UCSD-AML1 (cell line): ENCODE data around the gene CYB5D1.
"Not testable (repeated sequence)": the region's sequence is repeated elsewhere in the genome, so short reads cannot be mapped to it uniquely, and the experiment has no call there.

Experiments
- DNase-seq: peaks from one replicate; lab custom pipeline; 2025; ENCODE audit not compliant: unreplicated experiment; lab: John Stamatoyannopoulos, UW

The CYB5D1 gene, protein sequence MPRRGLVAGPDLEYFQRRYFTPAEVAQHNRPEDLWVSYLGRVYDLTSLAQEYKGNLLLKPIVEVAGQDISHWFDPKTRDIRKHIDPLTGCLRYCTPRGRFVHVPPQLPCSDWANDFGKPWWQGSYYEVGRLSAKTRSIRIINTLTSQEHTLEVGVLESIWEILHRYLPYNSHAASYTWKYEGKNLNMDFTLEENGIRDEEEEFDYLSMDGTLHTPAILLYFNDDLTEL

DNA sequence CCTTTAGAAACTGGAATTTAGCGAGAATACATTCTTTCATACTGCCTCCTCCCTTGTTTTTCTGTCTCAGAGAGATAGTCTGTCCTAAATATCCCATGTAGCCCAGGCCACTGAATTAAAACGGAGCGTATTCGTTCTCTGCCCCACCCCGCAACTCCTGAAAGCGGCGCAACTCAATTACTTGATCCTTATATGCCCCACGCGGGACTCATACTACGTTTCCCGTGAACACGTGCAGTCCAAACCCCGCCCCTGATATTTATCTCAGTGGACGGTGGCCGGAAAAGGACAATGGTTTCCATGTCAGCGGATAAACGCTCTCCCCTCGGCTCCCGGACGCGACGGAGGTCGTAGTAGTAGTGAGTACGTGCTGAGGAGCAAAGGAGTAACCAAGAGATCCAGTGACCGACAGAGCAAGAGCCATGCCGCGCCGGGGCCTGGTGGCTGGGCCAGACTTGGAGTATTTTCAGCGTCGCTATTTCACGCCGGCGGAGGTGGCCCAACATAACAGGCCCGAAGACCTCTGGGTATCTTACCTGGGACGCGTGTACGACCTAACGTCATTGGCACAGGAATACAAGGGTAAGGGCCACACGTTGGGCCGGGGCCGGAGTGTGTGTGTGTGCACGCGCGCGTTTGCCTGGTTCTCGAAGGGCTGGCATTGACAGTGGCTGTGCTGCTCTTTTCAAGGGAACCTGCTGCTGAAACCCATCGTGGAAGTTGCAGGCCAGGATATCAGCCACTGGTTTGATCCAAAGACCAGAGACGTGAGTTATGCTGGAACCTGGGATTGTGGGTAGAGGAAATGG lies at the start of gene CYB5D1:
Gene CYB5D1 (plus strand): TSS at position 291 of the 809 bp plus-strand sequence. CDS start 132 bp downstream, at position 423.
- DNase-seq, result peak; percentile 89

DNA sequence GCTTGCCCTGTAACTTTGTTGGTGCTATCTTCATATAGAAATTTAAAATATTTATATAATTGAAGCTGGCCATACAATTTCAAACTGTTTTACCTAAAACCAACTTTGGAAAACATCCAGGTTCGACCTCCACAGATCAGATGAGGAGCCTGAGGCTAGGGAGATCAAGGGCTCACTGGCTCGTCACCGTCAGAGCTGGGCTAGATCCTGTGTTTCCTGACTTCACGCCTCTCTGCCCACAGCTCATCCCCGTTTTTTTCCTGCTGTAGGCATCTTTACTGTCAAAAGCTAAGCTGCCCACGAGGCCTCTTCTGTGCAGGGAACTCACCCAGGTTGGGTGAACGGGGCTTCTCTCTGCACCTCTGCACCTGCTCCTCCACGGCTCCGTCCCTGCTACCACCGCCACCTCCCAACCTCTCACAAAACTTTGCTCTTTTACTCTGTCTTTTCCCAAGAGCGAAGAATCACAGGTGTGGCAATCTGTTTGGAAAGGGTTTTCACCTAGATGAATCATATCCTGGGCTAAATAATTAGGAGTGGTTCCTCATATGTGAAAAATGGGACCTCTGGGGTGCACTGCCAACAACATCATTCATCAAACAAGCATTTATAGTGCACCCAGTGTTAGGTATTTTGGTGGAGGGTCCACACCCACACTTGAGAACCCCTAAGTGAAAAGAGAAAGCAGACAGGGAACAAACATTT lies 48.6 kb upstream of the CYB5D1 start:
- no peak for DNase-seq

GRCh38 chr17:7809791-7810343 lies 47.9 kb upstream of the CYB5D1 start:
- not testable (repeated sequence) for DNase-seq

DNA sequence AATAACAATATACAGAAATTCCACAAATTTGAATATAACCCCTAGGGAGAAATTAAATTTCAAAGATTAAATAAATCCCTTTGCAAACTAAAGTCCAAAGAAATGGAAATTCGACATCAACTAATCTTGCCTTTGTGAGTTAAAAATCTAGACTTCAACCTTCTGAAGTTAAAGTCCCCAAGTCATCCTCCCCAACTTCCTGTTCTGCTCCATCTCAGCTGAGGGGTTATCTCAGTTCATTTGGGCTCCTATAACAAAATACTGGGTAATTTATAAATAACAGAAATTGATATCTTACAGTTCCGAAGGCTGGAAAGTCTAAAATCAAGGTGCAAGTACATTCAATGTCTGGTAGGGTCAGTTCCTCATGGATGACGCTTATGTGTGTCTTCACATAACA lies 46.6 kb upstream of the CYB5D1 start:
- DNase-seq, result no peak

- DNase-seq, result no peak
These were observed 42.8 kb upstream of the CYB5D1 start for GRCh38 chr17:7814969-7815368.

DNA sequence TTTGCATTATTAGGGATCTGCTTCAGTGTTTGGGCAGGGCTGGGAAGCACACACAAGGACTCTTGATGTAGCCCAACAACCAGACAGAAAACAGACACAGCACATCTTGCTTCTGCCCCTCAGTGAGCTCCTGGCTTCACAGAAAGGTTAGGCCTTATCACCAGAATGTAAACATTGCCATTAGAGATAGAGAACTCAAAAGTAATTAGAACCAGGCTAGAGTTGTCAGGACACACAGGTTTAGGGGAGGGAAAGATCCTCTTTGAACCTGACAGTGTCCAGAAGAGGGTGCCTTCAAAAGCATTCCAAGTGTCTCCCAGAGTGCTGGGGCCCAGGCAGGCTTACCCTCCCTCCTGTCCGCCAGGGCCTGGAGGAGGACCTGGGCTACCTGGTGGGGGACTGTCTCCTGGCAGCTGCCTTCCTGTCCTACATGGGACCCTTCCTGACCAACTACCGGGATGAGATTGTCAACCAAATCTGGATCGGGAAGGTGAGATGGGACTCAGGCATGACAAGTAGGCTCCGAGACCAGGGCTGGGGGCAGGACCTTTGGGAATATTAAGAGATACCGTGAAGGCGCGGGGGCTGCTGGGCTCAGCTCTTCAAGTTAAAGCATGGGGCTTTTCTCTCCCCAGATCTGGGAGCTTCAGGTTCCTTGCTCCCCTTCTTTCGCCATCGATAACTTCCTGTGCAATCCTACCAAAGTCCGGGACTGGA lies 40.7 kb upstream of the CYB5D1 start:
- no peak for DNase-seq

DNA sequence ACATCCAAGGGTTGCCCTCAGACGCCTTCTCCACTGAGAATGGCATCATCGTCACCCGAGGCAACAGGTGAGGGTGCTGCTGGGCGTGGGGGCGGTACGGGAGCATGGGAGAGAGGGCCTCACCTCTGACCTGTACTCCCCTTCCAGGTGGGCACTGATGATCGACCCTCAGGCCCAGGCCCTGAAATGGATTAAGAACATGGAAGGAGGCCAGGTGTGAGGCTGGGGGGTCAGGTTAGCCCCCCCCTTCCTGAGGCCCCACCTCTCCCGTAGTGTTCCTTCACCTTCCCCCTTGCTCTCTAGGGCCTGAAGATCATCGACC lies 40.2 kb upstream of the CYB5D1 start:
- DNase-seq, result no peak

DNA sequence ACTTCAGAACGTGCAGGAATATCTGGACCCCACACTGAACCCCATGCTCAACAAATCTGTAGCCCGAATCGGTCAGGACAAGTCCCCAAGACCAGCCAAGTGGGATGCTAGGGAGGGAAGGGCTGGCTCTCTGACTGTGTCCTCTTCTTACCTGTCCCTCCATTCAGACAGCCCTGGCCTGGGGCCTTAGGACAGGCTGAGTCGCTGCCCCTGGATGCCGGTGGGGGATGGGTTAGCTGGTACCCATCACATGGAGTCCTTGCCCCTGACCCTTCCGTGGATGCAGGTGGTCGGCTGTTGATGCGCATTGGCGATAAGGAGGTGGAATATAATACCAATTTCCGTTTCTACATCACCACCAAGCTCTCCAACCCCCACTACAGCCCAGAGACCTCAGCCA lies 39.8 kb upstream of the CYB5D1 start:
- no peak for DNase-seq

DNA sequence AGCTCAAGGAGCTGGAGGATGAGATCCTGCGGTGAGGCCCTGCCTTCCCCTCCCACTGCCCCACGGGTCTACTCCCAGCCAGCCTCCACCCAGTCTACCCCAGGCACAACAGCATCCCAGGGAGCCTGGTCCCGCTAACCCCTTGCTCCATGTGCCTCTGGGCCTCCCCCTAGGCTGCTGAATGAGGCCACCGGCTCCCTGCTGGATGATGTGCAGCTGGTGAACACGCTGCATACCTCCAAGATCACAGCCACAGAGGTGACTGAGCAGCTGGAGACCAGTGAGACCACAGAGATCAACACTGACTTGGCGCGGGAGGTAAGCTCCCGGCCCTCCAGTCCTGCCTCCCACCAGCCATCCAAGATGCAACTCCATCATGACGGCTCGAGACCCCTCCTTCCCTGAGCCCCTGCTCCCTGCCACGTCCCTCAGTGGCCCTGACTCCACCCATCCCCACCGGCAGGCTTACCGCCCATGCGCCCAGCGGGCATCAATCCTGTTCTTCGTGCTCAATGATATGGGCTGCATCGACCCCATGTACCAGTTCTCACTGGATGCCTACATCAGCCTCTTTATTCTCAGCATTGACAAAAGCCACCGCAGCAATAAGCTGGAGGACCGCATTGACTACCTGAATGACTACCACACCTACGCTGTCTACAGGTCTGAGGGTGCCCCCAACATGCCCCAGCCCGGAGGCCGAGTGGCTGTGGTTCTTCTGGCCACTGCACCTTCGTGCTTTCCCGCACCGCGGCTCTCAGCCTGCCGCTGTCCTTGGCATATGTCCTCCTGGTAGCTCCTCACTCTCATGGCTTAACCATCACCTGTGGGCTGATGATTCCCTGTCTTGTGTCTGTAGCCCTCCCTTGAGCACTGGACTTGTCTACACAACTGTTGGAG lies 38.8 kb upstream of the CYB5D1 start:
- no peak for DNase-seq

DNA sequence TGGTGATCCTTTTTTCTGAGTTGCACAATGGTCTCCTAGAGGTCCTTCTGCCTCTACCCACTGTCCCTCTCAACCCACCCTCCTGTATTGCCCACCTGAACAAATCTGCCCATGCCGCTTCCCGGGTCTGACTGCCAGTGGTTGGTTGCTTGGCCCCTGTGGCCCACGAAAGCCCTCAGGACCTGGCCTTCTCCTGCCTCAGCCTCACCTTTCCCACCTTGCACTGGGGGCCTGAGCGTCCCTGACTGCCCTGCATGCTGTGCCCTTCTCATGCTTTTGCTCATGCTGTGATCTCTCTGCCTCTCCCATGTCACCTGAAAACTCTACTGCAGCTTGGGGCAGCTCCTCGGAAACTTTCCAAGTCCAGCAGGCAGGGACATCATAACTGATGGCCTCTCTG lies 37.6 kb upstream of the CYB5D1 start:
- DNase-seq, result no peak

- no peak for DNase-seq
These were observed 35.7 kb upstream of the CYB5D1 start for GRCh38 chr17:7822126-7822525.

GRCh38 chr17:7823581-7824001 lies 34.2 kb upstream of the CYB5D1 start:
- no peak for DNase-seq

DNA sequence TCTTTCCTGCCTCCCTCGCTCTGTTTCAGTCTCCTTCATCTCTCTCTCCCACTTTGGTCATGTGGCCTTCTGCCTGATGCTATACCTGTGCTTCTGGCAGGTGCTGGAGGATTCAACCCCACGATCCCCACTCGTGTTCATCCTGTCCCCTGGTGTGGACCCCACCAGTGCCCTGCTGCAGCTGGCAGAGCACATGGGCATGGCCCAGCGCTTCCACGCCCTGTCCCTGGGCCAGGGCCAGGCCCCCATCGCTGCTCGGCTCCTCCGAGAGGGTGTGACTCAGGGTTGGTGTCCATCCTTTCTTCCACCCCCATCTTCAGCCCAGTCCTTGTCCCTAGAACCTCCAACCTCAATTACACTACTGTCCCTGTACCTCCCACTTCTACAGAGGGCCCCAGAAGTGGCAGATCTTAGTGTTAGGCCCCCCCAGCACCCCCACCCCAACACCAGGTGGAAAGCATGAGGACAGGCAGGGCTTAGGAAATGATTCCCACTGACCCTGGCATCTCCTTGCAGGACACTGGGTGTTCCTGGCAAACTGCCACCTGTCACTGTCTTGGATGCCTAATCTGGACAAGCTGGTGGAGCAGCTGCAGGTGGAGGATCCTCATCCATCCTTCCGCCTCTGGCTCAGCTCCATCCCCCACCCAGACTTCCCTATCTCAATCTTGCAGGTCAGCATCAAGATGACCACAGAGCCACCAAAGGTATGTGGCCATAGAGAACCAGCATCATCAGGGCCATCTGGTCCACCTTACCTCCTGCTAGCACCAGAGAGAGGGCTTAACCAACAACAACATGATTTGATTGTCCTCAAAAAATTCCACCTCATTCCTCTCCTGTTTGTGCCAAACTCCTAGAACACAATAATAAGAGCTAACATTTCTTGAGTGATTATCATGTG lies 33.5 kb upstream of the CYB5D1 start:
- no peak for DNase-seq

GRCh38 chr17:7825206-7825990 lies 32.4 kb upstream of the CYB5D1 start:
- DNase-seq, result no peak

GRCh38 chr17:7830616-7831015 lies 27.2 kb upstream of the CYB5D1 start:
- no peak for DNase-seq

DNA sequence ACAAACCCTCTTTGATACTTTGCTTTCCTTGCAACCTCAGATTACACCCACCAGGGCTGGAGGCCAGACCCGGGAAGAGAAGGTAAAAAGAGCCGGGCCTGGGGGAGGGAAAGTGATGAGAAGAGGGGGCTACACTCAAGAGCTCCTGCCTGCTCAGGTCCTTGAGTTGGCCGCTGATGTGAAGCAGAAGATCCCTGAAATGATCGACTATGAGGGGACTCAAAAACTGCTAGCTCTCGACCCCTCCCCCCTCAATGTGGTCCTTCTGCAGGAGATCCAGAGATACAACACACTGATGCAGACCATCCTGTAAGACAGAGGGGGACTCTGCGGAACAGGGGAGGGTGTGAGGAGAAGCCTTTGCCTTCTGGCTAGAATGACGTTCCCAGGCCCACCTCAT lies 26.6 kb upstream of the CYB5D1 start:
- DNase-seq, result no peak

GRCh38 chr17:7832431-7832830 lies 25.4 kb upstream of the CYB5D1 start:
- no peak for DNase-seq

GRCh38 chr17:7833011-7833794 lies 24.6 kb upstream of the CYB5D1 start:
- DNase-seq, result no peak
